HG03432 (cell line): ENCODE results near the gene KANK2.
"Not testable (repeated sequence)": the region's sequence is repeated elsewhere in the genome, so short reads cannot be mapped to it uniquely, and the experiment has no call there.

Experiments used
- ATAC-seq: cut with Tn5 transposase; IDR thresholded peaks from one replicate; pipeline ENCODE4 v1.9.1; 2021; ENCODE audit warnings: mild to moderate bottlenecking, moderate library complexity; ENCODE audit not compliant: unreplicated experiment

The KANK2 gene

DNA sequence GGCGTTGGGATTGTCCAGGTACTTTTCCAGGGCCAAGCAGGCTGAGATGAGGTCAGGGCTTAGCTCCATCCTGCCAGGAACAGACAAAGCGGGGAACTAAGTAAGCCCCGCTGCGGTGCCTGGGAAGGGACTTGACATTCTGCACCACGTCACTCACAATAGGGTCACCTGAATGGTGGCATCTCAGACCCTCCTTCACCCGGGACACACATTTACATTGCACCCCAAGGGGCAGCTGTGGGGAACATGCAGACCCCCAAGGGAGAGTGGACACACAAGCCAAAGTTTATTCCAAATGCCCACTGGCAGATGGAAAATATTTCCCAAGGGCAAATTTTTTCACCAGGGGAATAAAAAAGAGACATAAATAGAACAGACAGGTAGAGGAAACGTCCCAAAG is 21.4 kb downstream of the KANK2 start:
- ATAC-seq, result no peak

DNA sequence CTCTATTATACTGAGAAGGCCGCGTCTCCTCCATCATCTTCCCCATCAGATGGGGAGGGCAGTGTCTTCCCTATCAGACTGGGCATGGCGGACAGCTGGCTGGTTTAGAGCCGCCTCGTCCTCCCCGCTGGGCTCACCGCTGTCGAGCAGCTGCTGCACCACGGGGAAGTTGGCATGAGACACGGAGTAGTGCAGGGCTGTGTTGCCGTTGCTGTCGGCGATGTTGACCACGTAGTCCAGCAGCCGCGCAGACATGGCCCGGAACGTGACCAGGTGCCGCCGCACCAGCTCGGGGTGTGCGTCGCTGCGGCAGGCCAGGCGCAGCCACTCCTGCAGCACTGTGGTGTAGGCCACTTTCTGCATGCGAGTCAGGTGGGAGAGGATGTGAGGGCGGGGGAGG is 23.0 kb downstream of the KANK2 start:
- no peak for ATAC-seq

DNA sequence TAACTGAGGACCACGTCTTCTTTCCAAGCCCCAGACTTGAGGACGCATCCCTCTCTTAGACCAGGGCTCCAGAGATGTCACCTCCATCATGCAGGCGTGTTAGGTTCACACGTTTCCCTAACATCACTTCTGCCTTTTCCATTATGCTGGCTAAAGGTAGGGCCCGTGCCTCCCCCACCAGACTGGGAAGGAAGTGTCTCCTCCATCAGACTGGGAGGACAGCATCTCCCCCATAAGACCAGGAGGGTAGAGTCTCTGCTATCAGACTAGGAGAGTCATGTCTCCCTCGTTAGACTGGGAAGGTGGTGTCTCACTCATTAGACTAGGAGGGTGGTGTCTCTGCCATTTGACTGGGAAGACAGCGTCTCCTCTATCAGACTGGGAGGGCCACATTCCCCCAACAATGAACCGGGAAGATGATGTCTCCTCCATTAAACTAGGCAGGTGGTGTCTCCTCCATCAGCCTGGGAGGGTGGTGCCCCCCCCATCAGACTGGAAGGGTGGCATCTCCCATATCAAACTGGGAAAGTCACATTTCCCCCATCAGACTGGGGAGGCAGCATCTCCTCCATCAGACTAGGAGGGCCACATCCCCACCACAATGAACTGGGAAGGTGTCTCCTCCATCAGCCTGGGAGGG is 23.7 kb downstream of the KANK2 start:
- ATAC-seq, result no peak

DNA sequence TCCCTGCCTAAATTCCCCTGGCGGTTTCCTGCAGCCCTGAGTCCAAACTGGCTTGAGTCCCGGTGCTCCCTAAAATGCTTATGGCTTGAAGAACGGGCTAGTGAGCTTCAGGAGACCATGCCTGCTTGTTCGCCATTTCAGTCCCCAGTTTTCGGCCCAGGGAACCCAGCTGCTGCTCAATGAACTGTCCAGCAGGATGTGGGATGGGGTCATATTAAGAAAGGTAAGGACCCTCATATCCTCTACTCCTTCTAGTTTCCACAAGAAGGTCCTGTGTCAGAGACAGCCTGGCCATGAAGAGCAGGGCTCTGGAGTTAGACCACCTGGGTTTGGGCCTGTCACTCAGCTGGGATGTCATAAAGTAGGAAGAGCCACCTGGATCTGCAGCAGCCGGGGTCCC is 24.8 kb downstream of the KANK2 start:
- no peak for ATAC-seq

DNA sequence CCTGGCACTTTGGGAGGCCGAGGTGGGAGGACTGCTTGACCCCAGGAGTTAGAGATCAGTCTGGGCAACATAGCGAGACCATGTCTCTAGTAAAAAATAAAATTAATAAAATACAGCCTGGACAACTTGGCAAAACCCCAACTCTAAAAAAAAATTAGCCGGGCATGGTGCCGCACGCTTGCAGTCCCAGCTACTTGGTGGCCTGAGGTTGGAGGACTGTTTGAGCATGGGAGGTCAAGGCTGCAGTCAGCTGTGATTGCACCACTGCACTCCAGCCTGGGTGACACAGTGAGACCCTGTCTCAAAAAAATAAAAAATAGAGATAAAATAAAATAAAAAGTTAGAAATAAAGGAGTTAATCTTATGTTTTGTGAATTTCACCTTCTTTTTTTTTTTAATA is 26.2 kb downstream of the KANK2 start:
- ATAC-seq, result no peak

DNA sequence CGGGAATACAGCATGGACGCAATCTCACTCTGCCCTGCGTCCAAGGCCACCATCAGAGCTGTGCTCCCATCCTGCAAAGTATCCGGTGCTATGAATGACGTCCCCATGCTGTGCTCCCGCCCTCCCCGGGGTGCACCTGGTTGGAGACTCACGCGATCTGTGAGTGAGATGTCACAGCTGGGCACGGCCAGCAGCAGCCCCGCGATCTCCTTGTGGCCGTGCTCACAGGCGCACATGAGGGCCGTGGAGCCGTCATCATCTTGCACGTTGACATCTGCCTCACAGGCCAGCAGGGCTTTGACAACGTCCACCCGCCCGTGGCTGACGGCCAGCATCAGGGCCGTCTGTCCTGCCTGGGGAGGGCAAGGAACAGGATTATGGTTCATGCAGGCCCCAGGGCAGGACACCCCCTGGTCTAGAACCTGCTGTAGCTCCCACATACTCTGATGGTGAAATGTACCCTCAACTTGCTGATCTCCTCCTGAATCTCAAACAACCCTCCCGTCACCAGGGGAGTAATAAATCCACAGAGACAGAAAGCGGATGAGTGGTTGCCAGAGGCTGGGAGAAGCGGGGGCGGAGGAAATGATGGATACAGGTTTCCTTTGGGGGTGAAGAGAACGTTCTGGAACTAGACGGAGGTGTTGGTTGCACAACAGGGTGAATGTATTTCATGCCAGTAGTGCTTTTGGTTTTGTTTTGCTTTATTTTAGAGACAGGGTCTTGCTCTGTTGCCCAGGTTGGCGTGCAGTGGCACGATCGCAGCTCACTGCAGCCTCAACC is 27.3 kb downstream of the KANK2 start:
- no peak for ATAC-seq

DNA sequence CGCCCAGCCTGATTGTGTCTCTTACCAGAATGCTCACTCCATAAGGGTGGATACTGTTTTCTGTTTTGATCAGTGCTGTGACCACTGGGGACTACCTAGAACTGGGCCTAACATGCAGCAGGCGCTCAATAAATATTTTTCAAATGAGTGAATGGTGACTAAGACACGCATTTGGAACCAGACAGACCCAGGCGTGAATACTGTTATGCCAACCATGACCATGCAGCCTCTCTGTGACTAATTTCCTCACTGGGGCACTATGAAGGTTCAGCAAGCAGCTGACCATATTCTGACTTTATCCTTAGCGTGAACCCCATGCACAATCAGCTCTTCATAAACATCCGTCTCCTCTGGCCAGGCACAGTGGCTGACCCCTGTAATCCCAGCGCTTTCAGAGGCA is 28.8 kb downstream of the KANK2 start:
- ATAC-seq, result no peak

DNA sequence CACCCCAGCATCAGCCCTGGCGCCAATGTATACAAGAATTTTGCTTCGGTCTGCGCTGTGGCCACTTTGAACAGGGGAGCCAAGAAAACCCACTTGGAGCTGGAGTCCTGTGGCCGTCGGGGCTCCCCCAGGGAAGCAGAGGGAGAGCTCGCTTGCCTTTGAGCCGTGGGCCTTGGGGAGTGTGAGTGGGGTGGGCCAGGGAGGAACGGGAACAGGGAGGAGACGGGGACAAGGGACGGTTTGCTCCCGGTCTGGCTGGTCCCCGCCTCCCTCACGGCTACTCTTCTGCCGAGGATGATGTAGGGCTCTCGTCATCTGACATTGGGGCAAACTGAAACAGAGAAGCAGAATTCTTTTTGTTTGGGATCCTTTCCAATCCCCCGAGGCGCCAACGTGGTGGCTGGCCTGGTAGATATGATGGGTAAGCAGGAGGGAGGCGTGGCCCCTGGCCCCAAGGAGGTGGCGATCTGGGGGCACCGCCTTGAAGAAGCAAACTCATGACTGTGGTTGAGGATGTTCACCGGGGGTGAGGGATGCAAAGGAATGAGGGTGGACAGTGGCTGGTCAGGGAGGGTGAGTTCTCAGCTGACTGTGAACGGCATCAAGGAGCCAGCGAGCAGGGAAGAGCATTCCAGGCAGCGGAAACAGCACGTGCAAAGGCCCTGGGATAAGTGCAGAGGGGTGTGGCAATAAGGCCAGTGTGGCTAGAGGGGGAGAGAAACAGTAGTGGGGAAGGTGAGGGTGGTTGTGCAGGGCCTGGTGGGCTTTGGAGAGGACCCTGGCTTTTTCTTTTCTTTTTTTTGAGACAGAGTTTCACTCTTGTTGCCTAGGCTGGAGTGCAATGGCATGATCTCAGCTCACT is 30.8 kb downstream of the KANK2 start:
- ATAC-seq, result no peak

DNA sequence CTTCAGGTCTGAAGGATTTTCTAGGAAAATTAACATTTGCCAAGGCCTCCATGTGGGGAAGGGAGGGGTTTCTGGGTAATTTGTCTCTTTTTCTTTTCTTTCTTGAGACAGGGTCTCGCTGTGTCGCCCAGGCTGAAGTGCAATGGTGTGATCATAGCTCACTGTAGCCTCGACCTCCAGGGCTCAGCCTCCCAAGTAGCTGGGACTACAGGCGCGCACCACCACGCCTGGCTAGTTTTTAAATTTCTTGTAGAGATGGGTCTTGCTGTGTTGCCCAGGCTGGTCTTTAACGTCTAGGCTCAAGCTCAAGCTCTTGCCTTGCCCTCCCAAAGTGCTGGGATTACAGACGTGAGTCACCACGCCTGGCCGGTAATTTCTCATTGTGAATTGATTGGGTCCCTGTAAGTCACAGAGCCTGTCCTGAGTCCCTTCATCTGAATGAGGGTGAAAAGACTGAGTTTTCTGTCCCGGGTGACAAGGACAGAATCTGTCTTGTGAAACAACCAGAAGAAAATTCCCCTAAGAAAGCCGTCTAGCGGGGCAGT is 31.8 kb downstream of the KANK2 start:
- no peak for ATAC-seq

DNA sequence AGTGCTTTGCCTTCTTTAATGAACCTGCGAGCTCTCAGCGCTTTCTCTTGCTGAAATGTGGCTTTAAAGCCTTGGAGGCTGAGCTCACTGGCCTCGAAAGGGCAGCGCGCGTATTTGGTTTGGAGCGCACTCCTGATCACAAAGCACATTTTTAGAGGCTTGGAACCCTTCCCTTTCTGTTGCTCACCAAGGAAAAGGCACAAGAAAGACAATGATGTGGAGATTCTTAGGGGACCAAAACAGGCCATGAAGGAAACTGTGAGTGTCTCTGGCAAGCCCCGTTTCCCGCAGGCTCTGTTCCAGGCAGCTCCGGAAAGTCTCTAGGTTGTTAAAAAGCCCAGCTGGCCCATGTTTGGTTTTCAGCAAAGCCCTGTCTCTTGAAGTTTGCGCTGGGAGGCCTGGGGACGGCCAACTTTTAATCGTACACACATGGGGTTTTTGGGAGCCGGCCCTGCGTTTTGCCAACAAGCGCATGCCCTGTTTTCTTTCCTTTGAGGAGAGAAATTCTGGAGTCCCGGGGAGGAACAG is 32.4 kb downstream of the KANK2 start:
- ATAC-seq, result no peak

DNA sequence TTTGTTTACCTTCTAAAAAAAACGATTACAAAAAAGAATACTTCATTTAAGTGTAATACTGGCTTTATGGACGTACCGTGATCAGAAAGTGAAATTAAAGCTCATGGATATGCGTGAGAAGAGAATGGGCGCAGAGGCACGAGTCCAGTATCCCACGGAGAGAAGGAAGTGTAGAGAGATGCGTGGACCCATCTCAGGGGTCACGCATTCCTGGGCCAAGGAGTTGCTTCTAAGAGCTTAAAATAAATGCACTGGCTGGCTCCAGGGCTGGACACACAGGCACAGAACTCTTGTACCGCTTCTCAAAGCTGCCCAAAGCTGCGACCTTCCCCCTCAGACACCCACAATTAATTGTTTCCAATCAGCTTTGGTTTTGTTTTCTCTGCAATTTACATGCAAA is 33.0 kb downstream of the KANK2 start:
- no peak for ATAC-seq

DNA sequence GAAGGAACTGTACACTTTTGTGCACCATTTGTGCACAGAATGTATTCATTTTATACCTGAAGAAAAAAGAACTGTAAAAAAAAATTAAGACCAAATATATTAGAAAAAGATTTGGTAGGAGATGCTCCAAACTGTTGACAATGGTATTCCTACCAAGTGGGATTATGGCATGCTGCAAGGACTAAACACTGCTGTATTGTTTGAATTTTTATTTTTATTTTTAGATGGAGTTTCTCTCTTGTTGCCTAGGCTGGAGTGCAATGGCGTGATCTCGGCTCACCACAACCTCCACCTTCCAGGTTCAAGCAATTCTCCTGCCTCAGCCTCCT is 36.9 kb downstream of the KANK2 start:
- ATAC-seq, result not testable (repeated sequence)

DNA sequence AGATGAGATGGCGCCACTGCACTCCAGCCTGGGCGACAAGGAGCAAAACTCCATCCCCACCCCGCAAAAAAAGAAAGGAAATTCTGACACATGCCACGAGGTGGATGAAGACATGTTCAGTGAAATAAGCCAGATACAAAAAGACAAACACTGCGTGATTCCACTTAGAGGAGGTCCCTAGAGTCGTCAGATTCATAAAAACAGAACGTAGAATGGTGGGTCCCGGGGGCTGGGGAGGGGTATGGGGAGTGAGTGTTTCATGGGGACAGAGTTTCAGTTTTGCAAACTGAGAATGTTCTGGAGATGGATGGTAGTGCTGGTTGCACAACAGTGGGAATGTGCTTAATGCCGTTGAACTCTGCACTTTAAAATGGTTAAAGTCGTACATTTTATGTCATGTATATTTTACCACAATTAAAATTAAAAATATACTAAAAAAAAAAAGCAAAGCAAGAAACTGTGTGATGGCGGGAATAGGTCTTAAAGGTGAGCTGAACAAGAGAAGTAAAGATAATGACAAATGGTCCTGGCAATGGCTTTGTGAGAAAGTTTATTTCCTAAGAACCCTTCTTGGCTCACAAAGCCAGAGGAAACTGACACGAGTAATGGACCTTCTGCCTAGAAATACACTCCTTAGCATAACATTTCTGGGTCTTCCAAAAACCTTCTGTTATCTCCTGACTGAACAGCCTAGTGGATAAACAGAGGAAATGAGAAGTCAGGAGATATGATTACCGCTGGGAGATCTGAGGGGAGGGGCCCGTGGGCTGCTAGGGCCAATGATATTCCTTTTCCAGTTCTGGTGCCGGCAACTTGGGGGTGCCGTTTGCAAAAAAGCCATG is 37.5 kb downstream of the KANK2 start:
- ATAC-seq, result no peak

DNA sequence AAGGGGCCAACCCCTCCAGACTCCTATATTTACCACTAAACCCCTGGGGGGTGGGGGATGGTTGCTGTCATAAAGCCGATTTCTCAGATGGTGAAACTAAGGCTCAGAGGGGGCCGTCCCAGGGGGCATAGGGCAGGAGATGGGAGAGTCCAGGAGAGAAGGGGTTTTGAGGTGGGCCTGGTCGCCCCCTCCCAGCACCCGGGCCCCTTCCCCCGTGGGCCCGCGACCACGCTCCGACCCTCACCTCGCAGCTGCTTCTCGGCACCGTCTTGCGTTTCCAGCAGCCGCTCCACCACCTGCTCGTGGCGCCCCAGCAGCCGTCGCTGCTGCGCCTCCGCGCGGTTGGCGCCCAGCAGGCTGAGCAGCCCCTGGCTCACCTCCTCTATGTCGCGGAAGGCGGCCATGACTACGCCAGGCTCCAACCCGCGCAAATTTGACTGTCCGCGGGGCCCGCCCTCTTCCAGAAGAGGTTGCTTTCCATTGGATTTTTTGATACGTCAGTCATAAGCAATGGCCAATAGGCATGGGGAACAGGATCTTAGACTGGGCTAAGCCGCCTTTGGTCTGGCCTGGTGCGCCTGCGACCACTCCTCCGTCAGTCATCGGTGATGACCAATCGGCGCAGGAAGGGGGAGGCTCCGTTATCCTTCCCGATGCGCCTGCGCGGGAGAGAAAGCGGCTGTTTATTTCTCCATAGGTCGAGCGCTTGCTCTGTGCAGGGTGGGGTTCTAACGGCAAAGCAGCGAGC is 41.8 kb downstream of the KANK2 start, which contains the start of gene SPC24:
TSS of gene SPC24 (minus strand) at position 410 of the 748 bp plus-strand sequence. CDS start at position 404, 6 bp downstream.
- ATAC-seq, result peak; percentile 97

DNA sequence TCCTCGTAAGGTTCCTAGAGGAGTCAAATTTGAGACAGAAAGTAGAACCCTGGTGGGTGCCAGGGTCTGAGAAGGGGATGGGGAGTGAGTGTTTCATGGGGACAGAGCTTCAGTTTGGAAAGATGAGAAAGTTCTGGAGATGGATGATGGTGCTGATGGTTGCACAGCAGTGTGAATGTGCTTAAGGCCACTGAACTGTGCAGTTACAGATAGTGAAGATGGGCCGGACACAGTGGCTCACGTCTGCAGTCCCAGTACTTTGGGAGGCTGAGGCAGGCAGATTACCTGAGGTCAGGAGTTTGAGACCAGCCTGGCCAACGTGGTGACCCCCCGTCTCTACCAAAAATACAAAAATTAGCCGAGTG is 42.7 kb downstream of the KANK2 start:
- no peak for ATAC-seq

DNA sequence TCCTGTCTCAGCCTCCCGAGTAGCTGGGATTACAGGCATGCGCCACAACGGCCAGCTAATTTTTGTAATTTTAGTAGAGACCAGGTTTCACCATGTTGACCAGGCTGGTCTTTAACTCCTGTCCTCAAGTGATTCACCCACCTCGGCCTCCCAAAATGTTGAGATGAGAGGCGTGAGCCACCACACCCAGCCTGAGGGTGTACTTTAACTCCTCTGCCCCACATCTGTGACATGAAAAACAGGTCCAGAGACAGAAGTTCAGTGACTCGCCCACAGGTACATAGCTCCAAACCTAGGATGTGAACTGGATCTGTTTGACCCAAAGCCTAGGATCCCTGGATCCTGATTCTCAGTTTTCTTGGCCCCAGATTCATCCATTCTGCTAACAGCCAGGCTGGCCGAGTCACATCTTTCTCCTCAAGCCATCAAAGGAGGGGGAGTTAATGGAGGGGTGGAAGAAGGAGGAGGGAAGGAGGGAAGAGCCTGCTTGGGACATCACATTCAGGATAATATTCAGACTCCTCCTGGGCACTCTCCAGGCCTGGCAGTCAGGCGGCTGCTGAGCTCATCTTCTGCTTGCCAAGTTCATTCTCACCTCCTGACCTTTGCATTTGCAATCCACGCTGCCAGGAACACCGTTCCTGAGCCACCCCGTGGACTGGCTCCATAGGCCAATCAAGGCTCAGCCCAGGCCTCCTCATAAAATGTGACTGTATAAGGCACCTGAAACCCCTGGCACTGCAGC is 44.9 kb downstream of the KANK2 start:
- no peak for ATAC-seq

DNA sequence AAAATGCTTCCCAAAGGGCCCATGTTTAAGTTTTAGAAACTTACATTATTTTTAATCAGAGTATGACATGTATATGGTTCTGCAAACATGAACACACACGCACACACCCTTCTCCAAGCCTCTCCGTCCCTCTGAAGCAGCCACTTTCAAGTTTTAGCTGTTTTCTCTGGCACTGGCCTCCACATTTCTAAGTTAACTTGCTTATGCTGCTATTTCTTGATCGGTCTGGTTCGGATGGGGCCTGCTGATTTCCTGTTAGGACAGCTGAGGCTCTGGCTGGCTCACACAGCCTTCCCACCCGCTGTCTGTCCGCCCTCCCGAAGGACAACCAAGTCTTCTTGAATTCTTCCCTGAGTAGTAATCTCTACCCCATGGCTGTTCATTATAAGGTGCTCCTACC is 46.2 kb downstream of the KANK2 start:
- ATAC-seq, result no peak

DNA sequence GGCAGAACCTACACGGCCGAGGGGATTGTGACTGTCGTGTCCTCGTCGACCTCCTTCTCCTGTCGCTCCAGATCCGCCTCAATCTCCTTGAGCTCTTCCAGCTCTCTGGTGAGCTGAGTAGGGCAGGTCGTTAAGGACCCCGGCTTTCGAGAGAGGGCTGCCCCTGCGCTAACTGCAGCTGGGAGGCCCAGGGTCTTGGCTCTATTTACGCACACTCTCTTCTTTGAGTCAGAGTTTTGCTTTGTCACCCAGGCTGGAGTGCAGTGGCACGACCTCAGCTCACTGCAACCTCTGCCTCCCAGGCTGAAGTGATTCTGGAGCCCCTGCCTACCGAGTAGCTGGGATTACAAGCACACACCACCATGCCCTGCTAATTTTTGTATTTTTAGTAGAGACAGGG is 49.3 kb downstream of the KANK2 start:
- ATAC-seq, result no peak

DNA sequence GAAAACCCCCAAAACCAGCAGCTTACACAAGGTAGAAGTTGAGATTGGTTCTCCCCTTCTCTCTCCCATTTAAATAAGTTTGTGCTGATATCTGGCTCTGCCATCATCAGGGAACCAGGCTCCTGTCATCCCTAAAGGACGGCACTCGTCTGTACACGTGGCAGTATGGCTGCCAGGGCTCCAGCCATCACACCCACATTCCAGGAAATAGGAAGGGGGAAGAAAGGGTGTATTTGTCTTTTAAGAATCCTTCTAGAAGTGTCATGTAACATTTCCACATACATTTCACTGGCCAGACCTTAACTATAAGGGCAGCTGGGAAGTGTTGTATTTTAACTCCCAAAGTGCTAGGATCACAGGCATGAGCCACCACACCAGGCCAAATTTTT is 51.8 kb downstream of the KANK2 start:
- ATAC-seq, result no peak
